Measurements from ENCODE around the gene ENTHD1.

Gene ENTHD1

DNA sequence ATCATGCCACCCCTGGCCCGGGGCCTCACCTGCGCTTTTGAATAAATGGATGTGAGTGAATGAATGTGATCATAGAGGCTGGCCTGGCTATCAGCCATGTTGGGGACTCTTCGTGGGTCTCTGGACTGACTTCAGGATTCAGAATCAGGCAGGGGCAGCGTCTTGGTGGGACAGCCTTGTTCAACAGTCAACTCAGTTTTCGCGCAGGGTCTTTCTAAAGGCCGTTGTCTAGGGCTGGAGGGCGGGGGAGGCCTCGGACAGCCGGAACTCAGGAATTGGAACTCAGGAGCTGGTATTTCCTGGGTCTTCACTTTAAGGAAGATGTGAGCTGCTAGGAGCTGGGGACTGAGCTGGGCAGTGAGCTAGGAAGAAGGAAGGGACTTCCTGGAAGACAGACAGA, 177.0 kb downstream of the ENTHD1 start:
- DNase-seq (ENCODE audit: low read depth, low spot score) = no peak

DNA sequence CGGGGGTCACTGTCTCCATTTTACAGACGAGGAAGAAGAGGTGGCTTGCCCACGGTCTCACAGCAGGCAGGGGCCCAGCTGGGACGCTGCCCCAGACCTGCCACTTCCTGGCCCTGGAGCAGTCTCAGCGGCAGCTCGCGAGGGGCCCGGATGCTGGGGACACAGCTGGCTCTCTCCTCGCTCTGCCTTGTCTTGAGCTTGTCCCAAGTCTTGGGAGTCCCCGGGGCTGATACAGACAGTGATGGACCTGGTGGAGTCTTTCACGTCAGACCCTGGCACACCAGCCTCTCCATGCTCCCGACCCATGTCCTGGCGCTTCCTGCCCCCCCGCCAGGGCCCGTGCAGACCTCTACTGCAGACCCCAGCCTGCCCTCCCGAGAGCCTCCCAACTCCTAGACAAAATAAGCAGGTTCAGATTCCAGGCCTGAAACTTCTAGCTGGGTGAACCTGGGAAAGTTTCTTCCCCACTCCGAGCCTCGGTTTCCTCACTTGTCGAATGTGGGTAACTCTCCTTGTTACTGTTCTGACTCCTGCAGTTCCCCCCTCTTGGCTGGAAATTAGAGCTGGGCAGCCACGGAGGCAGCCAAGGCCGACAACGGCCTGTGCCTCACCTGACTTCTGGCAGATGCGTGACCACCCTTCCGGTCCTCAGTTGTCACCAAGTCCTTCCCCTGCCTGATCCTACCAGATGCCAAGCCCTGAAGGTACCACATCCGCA, 177.6 kb downstream of the ENTHD1 start:
- no peak for DNase-seq (ENCODE audit: low read depth, low spot score)

- no peak for DNase-seq (ENCODE audit: low read depth, low spot score)
These were observed 179.2 kb downstream of the ENTHD1 start for GRCh38 chr22:39714321-39714720.

DNA sequence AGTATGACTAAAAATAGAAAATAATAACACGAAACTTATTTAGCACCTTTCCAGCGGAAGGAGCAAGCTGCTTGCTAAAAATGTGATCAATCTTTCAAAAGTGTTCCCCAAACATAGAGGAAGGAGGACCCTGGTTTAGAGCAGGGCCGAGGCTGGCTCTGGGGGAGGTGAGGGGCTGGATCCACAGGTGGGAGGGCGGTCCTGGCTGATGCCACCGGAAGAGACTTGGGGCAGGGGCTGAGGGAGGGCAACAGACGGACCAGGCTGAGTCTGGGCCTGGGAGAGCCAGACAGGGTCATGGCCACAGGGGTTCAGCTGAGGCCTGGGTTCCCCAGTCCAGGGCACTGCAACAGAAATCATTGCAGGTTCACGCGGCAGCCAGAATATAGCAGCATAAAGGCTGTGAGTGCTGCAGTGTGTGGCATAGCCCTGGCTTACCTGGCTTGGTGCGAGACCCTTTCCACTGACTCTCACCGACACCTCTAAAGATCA, 179.7 kb downstream of the ENTHD1 start:
- no peak for DNase-seq (ENCODE audit: low read depth, low spot score)

DNA sequence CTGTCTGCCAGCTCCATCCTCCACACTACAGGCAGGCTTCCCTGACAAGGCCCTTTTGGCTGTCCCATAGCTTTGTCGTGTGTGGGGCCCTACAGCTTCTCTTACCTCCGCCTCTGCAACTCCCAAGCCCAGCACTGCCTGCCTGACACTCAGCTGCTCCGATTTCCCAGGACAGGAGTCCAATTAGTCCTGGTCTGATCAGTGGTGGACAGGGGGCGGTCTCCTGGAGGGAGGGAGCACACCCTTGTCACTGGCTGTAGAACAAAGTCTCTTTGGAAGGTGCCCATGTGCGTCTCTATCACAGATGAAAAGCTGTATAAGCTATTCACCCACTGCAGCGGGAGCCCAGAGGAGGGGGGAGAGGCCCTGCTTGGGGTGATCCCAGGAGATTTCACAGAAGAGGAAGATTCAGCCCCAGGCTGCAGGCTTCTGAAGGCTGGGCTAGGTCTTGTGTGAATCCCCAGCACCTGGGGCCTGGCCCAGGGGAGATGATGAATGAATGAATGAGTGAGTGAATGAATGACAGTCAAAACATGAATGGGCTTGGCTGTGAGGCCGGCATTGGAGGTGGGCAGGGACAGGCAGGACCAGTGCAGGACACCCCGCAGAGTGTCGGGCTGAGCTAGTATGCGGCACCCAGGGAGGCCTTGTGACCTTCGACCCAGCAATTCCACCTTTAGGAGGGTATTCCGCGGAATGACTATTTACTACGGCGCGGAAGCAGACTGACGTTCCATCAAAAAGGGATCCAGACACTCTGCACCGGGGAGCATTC, 180.6 kb downstream of the ENTHD1 start:
- no peak for DNase-seq (ENCODE audit: low read depth, low spot score)

GRCh38 chr22:39712081-39712480, 181.5 kb downstream of the ENTHD1 start:
- no peak for DNase-seq (ENCODE audit: low read depth, low spot score)

- DNase-seq (ENCODE audit: low read depth, low spot score) = no peak
These were observed 183.0 kb downstream of the ENTHD1 start for GRCh38 chr22:39710380-39711150.

DNA sequence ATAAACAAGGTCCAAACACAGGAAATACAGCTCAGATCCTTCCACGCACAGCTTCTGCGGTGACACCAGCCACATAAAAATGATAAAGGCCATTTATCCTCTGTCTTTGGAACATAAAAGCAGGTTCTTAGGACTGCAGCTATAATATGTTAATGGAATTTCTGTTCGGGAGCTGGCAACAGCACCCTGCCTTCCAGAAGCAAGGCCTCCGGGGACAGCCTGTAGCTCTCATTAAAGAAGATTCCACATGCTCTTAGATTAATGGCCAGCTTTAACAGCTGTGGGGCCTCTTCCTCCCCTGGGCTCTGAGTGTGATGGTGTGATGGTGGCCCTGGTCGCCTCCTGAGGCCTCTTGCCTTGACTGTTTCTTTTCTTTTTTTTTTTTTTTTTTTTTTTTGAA, 185.7 kb downstream of the ENTHD1 start:
- DNase-seq (ENCODE audit: low read depth, low spot score) = no peak

- DNase-seq (ENCODE audit: low read depth, low spot score) = no peak
These were observed 186.2 kb downstream of the ENTHD1 start for GRCh38 chr22:39707351-39707750.

- no peak for DNase-seq (ENCODE audit: low read depth, low spot score)
These were observed 187.0 kb downstream of the ENTHD1 start for GRCh38 chr22:39706376-39707140.

GRCh38 chr22:39705386-39705785, 188.2 kb downstream of the ENTHD1 start:
- no peak for DNase-seq (ENCODE audit: low read depth, low spot score)

- no peak for DNase-seq (ENCODE audit: low read depth, low spot score)
These were observed 189.5 kb downstream of the ENTHD1 start for GRCh38 chr22:39703928-39704639.

- no peak for DNase-seq (ENCODE audit: low read depth, low spot score)
These were observed 190.5 kb downstream of the ENTHD1 start for GRCh38 chr22:39703091-39703490.

DNA sequence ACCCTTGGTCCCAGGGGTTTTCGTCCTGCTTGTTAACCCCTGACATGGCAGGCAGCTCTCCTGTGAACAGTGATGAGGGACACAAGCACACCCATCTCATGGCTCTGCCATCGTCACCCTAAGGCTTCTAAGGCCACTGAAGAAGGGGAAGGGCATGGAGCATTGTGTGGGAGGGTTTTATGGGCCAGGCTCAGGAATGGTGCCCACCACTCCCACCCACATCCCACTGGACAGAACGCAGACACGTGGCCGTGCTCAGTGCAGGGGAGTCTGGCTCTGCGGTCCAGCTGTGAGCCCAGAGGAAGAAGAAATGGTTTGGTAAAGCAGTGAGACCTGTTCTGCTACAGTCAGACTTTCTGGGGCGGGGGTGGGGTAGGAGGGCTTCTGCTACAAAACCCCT, 193.0 kb downstream of the ENTHD1 start:
- DNase-seq (ENCODE audit: low read depth, low spot score) = no peak

DNA sequence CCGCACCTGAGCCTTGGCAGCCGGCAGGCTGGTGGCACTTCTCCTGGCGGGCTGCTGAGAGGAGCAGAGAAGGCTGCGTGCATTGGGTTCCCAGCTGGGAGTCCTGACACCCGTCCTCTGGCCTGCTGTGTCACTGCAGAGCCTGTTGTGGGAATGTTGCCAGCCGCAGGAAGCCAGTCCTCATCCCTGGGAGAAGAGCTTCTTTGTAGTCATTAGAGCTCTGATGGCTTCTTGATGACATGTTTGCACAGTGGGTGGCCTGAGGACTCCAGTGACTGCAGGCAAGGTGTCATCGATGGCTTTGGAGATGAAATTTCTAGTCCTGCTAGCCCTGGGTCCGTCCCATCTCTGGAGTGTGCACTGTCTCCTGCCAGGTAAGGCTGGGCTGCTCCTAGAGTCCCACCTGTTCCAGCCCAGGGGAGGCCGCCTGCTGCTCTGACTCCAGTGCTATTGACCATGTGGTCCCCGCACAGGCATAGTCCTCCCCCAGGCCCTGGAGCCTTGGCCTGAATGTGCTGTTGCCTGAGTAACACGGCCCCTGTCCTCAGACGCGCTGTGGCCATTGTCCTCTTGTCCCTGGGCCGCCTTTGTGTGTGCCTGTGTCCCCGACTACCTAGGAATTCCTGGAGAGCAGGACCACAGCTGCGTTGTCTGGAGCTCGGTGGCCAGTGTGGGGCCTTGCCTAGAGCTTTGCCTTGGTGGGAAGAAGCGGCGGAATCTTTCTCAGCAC, 193.8 kb downstream of the ENTHD1 start:
- no peak for DNase-seq (ENCODE audit: low read depth, low spot score)

DNA sequence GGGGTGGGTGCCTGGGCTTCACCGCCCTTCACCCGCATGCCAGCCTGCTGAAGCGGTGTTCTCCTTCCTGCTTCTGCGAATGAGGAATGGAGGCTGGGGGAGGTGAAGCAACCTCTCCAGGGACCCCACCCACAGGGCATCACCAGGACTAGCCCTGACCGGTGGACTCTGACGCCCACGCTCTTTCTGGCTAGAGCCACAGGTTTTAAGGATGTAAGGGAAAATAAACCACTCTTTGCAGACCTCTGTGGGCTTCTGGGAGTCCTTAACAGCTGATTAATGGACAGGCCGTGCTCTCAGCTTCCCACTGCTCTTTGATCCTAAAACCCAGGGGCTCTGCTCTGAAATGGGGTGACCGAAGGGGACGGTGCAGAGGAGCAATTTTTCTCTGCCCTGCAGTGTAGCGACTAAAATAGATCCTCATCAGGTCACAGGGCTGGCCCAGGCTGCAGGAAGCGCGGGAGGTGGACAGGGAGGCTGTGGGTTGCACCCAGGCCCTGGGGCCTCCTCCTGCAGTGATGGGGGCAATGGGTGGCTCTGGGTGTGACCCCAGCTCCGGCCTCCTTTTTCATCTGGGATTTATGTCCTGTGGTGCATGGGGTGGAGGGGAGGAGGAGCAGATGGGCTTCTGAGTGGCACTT, 195.7 kb downstream of the ENTHD1 start:
- DNase-seq (ENCODE audit: low read depth, low spot score) = no peak

- no peak for DNase-seq (ENCODE audit: low read depth, low spot score)
These were observed 199.5 kb downstream of the ENTHD1 start for GRCh38 chr22:39693943-39694500.
